PC-3 (cell line): Measurements from ENCODE around the gene TMEM208.

ENCODE experiments used
- EZH2phosphoT487 ChIP-seq: fragments of 300-600 bp; sonication (generic); IDR thresholded peaks from 2 replicates; pipeline ENCODE4 v1.6.1; 2018; ENCODE audit warnings: mild to moderate bottlenecking, antibody characterized with exemption, low read length, borderline replicate concordance
- TF ChIP-seq, protein P1 (sequence below): fragments of 300-600 bp; sonication (generic); conservative IDR thresholded peaks from 2 replicates; pipeline ENCODE4 v1.5.1; 2017; ENCODE audit warnings: antibody characterized with exemption, low read depth, mild to moderate bottlenecking, low read length

DNA sequence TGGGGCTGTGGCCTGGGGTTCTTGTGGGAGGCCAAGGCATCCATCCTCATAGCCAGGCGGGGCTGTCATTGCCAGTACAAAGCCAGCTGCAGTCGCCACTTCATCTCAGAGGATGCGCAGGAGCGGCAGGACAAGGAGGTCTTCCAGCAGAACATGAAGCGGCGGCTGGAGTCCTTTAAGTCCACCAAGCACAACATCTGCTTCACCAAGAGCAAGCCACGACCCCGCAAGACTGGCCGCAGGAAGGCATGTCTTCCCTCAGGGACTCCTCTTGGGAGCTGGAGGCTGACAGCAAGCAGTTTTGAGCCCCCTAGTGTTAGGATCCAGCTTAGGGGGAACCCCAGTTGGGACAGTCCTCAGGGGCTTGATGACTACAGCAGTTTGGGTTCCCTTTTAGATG lies 37.3 kb downstream of the TMEM208 start:
- TF ChIP-seq, protein P1, sequence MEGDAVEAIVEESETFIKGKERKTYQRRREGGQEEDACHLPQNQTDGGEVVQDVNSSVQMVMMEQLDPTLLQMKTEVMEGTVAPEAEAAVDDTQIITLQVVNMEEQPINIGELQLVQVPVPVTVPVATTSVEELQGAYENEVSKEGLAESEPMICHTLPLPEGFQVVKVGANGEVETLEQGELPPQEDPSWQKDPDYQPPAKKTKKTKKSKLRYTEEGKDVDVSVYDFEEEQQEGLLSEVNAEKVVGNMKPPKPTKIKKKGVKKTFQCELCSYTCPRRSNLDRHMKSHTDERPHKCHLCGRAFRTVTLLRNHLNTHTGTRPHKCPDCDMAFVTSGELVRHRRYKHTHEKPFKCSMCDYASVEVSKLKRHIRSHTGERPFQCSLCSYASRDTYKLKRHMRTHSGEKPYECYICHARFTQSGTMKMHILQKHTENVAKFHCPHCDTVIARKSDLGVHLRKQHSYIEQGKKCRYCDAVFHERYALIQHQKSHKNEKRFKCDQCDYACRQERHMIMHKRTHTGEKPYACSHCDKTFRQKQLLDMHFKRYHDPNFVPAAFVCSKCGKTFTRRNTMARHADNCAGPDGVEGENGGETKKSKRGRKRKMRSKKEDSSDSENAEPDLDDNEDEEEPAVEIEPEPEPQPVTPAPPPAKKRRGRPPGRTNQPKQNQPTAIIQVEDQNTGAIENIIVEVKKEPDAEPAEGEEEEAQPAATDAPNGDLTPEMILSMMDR, result no peak
- no peak for TF ChIP-seq EZH2phosphoT487
